Left lobe of liver (tissue), 2 donors: Measurements from ENCODE around the gene CUX1. TPM values are rescaled to one million over a fixed set of nuclear protein-coding genes. Genes with fewer than 3 reads are reported as not detected.
"Not testable (repeated sequence)": the region's sequence is repeated elsewhere in the genome, so short reads cannot be mapped to it uniquely, and the experiment has no call there.

Source experiments
- ATAC-seq: fragments of 200-7000 bp; cut with Tn5 transposase; one replicate; pipeline ENCODE4 v1.9.1; 2020; ENCODE audit warnings: mild to moderate bottlenecking, moderate library complexity
- DNase-seq: peaks from one replicate; pipeline ENCODE4 v3.0.0-alpha.2; 2020; ENCODE audit warnings: low spot score
- total RNA-seq: library from RNA; stranded (reverse); gene quantifications from one replicate; pipeline ENCODE4 v1.2.1, GENCODE V29; 2021
- donor health status: DM: no; HTN: no; CAD: no; lungs with moderate emphysema.
- donor health status: DM: no; HTN: yes; CAD: no.

The CUX1 gene
- total RNA-seq, 1 donor from 2014 or later: 42.0 TPM

- DNase-seq: no peak
- no peak for ATAC-seq
These were observed 286.8 kb downstream of the CUX1 start for GRCh38 chr7:102104245-102104644.

- ATAC-seq: no peak
- peak; percentile 24 for DNase-seq
These were observed 289.2 kb downstream of the CUX1 start for GRCh38 chr7:102106625-102107024.

GRCh38 chr7:102107474-102108104, 290.2 kb downstream of the CUX1 start:
- ATAC-seq: no peak
- DNase-seq: peak; percentile 6

- no peak for ATAC-seq
- no peak for DNase-seq
These were observed 293.9 kb downstream of the CUX1 start for GRCh38 chr7:102111061-102112041.

GRCh38 chr7:102115181-102115580, 297.8 kb downstream of the CUX1 start:
- ATAC-seq (no peak), DNase-seq (no peak)

- no peak for ATAC-seq
- DNase-seq: no peak
These were observed 298.5 kb downstream of the CUX1 start for GRCh38 chr7:102115931-102116330.

- ATAC-seq: no peak
- DNase-seq: no peak
These were observed 300.3 kb downstream of the CUX1 start for GRCh38 chr7:102117743-102118142.

- DNase-seq: no peak
- ATAC-seq: peak; percentile 26
These were observed 301.8 kb downstream of the CUX1 start for GRCh38 chr7:102119213-102119651.

- DNase-seq (no peak), ATAC-seq (no peak)
These were observed 302.5 kb downstream of the CUX1 start for GRCh38 chr7:102119925-102120324.

- DNase-seq: no peak
- no peak for ATAC-seq
These were observed 303.3 kb downstream of the CUX1 start for GRCh38 chr7:102120666-102121195.

- peak; percentile 5 for ATAC-seq
- DNase-seq: no peak
These were observed 304.6 kb downstream of the CUX1 start for GRCh38 chr7:102122026-102122425.

- ATAC-seq: no peak
- DNase-seq: no peak
These were observed 307.7 kb downstream of the CUX1 start for GRCh38 chr7:102125127-102125596.

- ATAC-seq (no peak), DNase-seq (no peak)
These were observed 310.9 kb downstream of the CUX1 start for GRCh38 chr7:102128303-102128702.

GRCh38 chr7:102129636-102130370, 312.4 kb downstream of the CUX1 start:
- ATAC-seq (no peak), DNase-seq (no peak)

- DNase-seq: no peak
- no peak for ATAC-seq
These were observed 314.9 kb downstream of the CUX1 start for GRCh38 chr7:102132209-102132752.

- no peak for ATAC-seq
- DNase-seq: no peak
These were observed 321.2 kb downstream of the CUX1 start for GRCh38 chr7:102138676-102139075.

- no peak for DNase-seq
- peak; percentile 56 for ATAC-seq
These were observed 323.5 kb downstream of the CUX1 start for GRCh38 chr7:102140952-102141370.

GRCh38 chr7:102142433-102142832, 325.0 kb downstream of the CUX1 start:
- not testable (repeated sequence) for ATAC-seq, DNase-seq

- DNase-seq: no peak
- ATAC-seq: peak; percentile 16
These were observed 328.7 kb downstream of the CUX1 start for GRCh38 chr7:102146122-102146521.

GRCh38 chr7:102147008-102147407, 329.6 kb downstream of the CUX1 start:
- no peak for DNase-seq
- ATAC-seq: peak; percentile 31

GRCh38 chr7:102148799-102149198, 331.4 kb downstream of the CUX1 start:
- DNase-seq: no peak
- no peak for ATAC-seq
